Smooth muscle cell (in vitro differentiated cells): ENCODE data around the gene MOV10L1. TPM values are rescaled to one million over a fixed set of nuclear protein-coding genes. Genes with fewer than 3 reads are reported as not detected.

Experiments
- DNase-seq: peaks from one replicate; lab custom pipeline; 2025; ENCODE audit not compliant: unreplicated experiment; lab: John Stamatoyannopoulos, UW
- H2AFZ ChIP-seq: fragments of 200-600 bp; sonication (generic); 2 replicates; pipeline ENCODE4 v1.6.0; 2016; ENCODE audit warnings: antibody characterized with exemption, low read depth, mild to moderate bottlenecking
- H3F3A ChIP-seq: fragments of 200-600 bp; sonication (generic); 2 replicates; pipeline ENCODE4 v1.6.0; 2017; ENCODE audit warnings: antibody characterized with exemption, low read depth
- H3K27ac ChIP-seq: fragments of 200-600 bp; sonication (generic); 2 replicates; pipeline ENCODE4 v1.5.1; 2016; ENCODE audit warnings: low read depth, mild to moderate bottlenecking
- H3K27me3 ChIP-seq: fragments of 200-600 bp; sonication (generic); 2 replicates; pipeline ENCODE4 v1.6.1; 2016; ENCODE audit warnings: low read depth, mild to moderate bottlenecking
- H3K36me3 ChIP-seq: fragments of 200-600 bp; sonication (generic); 2 replicates; pipeline ENCODE4 v1.5.1; 2016; ENCODE audit warnings: low read depth
- H3K4me1 ChIP-seq: fragments of 200-600 bp; sonication (generic); 2 replicates; pipeline ENCODE4 v1.5.1; 2016; ENCODE audit warnings: low read depth
- H3K4me2 ChIP-seq: fragments of 200-600 bp; sonication (generic); 2 replicates; pipeline ENCODE4 v1.6.0; 2016; ENCODE audit warnings: mild to moderate bottlenecking
- H3K4me3 ChIP-seq: fragments of 200-600 bp; sonication (generic); 2 replicates; pipeline ENCODE4 v1.5.1; 2016; ENCODE audit warnings: mild to moderate bottlenecking
- H3K79me2 ChIP-seq: fragments of 200-600 bp; sonication (generic); 2 replicates; pipeline ENCODE4 v1.6.0; 2016; ENCODE audit warnings: low read depth, mild to moderate bottlenecking
- H3K9ac ChIP-seq: fragments of 200-600 bp; sonication (generic); 2 replicates; pipeline ENCODE4 v1.6.0; 2016; ENCODE audit warnings: low read depth
- H3K9me3 ChIP-seq: fragments of 200-600 bp; sonication (generic); replicated peaks from 2 replicates; pipeline ENCODE4 v1.5.1; 2016; ENCODE audit warnings: low read depth
- H4K20me1 ChIP-seq: fragments of 200-600 bp; sonication (generic); 2 replicates; pipeline ENCODE4 v1.6.0; 2016; ENCODE audit warnings: low read depth
- CTCF ChIP-seq: fragments of 200-600 bp; sonication (generic); IDR thresholded peaks from 2 replicates; pipeline ENCODE4 v1.5.1; 2017; ENCODE audit warnings: borderline replicate concordance, mild to moderate bottlenecking, antibody characterized with exemption; ENCODE audit not compliant: insufficient read depth, poor library complexity, severe bottlenecking
- WGBS: methylation state at CpG from one replicate; pipeline ENCODE4 v1.1.7; 2016; ENCODE audit warnings: low lambda C conversion rate; 5-methylcytosine and 5-hydroxymethylcytosine counted together
- polyA plus RNA-seq: library from polyadenylated mRNA; unstranded; fragments of >200 nt; fragmentation: Nextera tagmentation; extraction: Ambion mirVana; gene quantifications from 2 replicates; pipeline ENCODE4 v1.2.1, GENCODE V29; 2016
- total RNA-seq: library from RNA; depleted of rRNA; stranded (reverse); fragments of >200 nt; gene quantifications from 2 replicates; pipeline ENCODE4 v1.2.3, GENCODE V29; 2014

The MOV10L1 gene
- total and polyA plus RNA-seq, 2 experiments from 2014 or later, result 0.10 to 0.85 TPM

DNA sequence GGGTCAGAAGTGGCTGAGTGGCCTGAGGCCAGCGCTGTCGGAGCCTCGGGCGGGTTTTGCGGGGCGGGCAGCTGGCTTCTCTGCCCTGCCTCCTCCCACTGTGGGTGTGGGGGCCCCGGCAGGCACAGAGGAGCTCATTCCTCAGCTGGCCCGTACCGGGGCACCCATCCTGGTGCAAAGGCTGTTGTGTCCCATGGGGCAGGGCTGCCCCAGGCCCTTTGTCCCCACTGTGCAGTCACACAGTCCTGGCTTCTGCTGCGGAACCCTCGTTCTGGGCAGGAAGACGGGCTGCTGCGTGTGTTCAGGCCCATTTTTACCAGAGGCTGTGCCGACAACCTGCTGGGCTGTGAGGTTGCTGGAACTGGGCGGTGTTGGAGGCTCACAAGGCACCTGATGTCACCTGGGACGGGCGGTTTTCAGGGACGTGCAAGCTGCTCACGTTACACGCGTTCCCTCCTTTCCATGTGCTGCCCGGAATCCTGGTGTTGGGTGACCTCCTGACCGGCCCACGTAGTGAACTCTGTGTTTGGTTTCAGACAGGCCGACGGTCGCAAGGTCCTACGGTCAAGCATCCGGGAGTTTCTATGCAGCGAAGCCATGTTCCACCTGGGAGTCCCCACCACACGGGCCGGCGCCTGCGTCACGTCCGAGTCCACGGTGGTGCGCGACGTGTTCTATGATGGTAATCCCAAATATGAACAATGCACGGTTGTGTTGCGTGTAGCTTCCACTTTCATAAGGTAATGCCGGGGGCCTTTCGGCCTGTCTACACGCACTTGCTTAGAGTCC, 116.2 kb downstream of the MOV10L1 start:
- peaks cover 36% of the 10 kb centered on the region for H3K79me2 ChIP-seq

GRCh38 chr22:50206599-50206998, 116.8 kb downstream of the MOV10L1 start:
- H3F3A ChIP-seq, result peaks cover 4% of the 10 kb centered on the region

More for the DNA sequence above, 116.2 kb downstream of the MOV10L1 start:
- Histone ChIP-seq H4K20me1 (peaks cover 97% of the 10 kb centered on the region), H3K27ac (no peak overlapping the region), H3K27me3 (no peaks in the 10 kb centered on the region), H3K4me3 (no peak overlapping the region), H3K9ac (no peak overlapping the region), H3F3A (peaks cover 4% of the 10 kb centered on the region), H3K4me1 (peaks cover 9% of the 10 kb centered on the region), H2AFZ (no peak overlapping the region), H3K4me2 (no peak overlapping the region), H3K9me3 (no peaks in the 10 kb centered on the region), H3K36me3 (no peaks in the 10 kb centered on the region)
- DNase-seq, result no peak
- TF ChIP-seq CTCF, result no peak
- 95% methylated on average over 43 of the region's 45 CpGs for WGBS

GRCh38 chr22:50207383-50208140, 117.8 kb downstream of the MOV10L1 start:
- no peak for DNase-seq
- Histone ChIP-seq H3K27ac (no peak overlapping the region), H3K4me1 (no peaks in the 10 kb centered on the region), H3F3A (peaks cover 4% of the 10 kb centered on the region), H2AFZ (no peak overlapping the region), H4K20me1 (peaks cover 99% of the 10 kb centered on the region), H3K9me3 (no peaks in the 10 kb centered on the region), H3K9ac (no peak overlapping the region), H3K27me3 (no peaks in the 10 kb centered on the region), H3K4me3 (no peak overlapping the region), H3K4me2 (no peak overlapping the region), H3K36me3 (no peaks in the 10 kb centered on the region), H3K79me2 (peaks cover 38% of the 10 kb centered on the region)
- 88% methylated on average over 23 of the region's 23 CpGs for WGBS
- no peak for TF ChIP-seq CTCF

More at GRCh38 chr22:50206599-50206998, 116.8 kb downstream of the MOV10L1 start:
- Histone ChIP-seq H3K36me3 (no peaks in the 10 kb centered on the region), H3K9ac (no peak overlapping the region), H3K9me3 (no peaks in the 10 kb centered on the region), H3K79me2 (peaks cover 39% of the 10 kb centered on the region), H2AFZ (no peak overlapping the region), H3K27ac (no peak overlapping the region), H3K4me3 (no peak overlapping the region), H3K27me3 (no peaks in the 10 kb centered on the region), H3K4me2 (no peak overlapping the region), H3K4me1 (peaks cover 8% of the 10 kb centered on the region), H4K20me1 (peaks cover 99% of the 10 kb centered on the region)
- peak; percentile 46 for TF ChIP-seq CTCF
- WGBS, result 52% methylated on average over 10 of the region's 10 CpGs
- no peak for DNase-seq
